Glutamatergic neuron (in vitro differentiated cells): Measurements from ENCODE around the gene BAIAP2L1. TPM values are rescaled to one million over a fixed set of nuclear protein-coding genes. Genes with fewer than 3 reads are reported as not detected.

Experiments
- DNase-seq: peaks from one replicate; pipeline ENCODE4 v3.0.0; 2022
- H3K27ac Mint-ChIP-seq: one replicate; pipeline ENCODE4 v1.8.0; 2020; ENCODE audit warnings: mild to moderate bottlenecking, mixed read lengths, inconsistent platforms; ENCODE audit not compliant: unreplicated experiment
- H3K27me3 Mint-ChIP-seq: one replicate; pipeline ENCODE4 v1.8.0; 2020; ENCODE audit warnings: mild to moderate bottlenecking, moderate library complexity, mixed read lengths, inconsistent platforms; ENCODE audit not compliant: unreplicated experiment
- H3K36me3 Mint-ChIP-seq: one replicate; pipeline ENCODE4 v1.8.0; 2020; ENCODE audit warnings: mild to moderate bottlenecking, mixed read lengths, inconsistent platforms; ENCODE audit not compliant: unreplicated experiment
- H3K4me1 Mint-ChIP-seq: one replicate; pipeline ENCODE4 v1.8.0; 2020; ENCODE audit warnings: mild to moderate bottlenecking, low read depth, mixed read lengths, inconsistent platforms; ENCODE audit not compliant: unreplicated experiment
- H3K4me3 Mint-ChIP-seq: one replicate; pipeline ENCODE4 v1.8.0; 2020; ENCODE audit warnings: mild to moderate bottlenecking, mixed read lengths, inconsistent platforms; ENCODE audit not compliant: unreplicated experiment
- H3K9me3 Mint-ChIP-seq: one replicate; pipeline ENCODE4 v1.8.0; 2020; ENCODE audit warnings: mild to moderate bottlenecking, moderate library complexity, mixed read lengths, inconsistent platforms; ENCODE audit not compliant: unreplicated experiment
- total RNA-seq: library from RNA; stranded (reverse); fragmentation: NEBNext Ultra II Directional; extraction: Animal tissue kit (Norgen Biotek cat#: 25700); gene quantifications from one replicate; pipeline ENCODE4 v1.2.1, GENCODE V29; 2021; ENCODE audit not compliant: unreplicated experiment
- TF ChIP-seq, protein P1 (sequence below): fragments of 200-600 bp; sonication (generic); IDR thresholded peaks from one replicate; pipeline ENCODE4 v1.5.0; 2021; ENCODE audit not compliant: partially characterized antibody, unreplicated experiment

The BAIAP2L1 gene
- total RNA-seq, 1 donor from 2014 or later = 0.66 TPM

DNA sequence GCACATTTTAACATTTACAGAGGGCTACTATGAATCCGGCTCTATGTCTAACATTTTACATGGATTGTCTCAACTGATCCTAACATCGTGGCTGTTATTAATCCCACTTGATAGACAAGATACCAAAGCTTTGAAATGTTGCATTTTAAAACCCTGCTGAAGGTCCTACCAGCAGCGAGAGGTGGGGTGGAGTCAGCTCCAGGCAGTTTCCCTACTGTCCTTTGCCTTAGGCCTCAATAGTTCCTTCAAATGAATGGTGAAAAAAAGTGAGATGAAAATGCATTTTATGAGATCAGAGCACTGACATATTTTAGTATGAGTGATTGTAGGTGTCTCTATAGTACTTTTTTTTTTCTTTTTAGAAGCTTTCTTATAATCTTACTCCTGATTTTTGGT is 26.6 kb downstream of the BAIAP2L1 start:
- no peak overlapping the region for H3K4me3 Mint-ChIP-seq
- DNase-seq = no peak
- TF ChIP-seq, protein P1, sequence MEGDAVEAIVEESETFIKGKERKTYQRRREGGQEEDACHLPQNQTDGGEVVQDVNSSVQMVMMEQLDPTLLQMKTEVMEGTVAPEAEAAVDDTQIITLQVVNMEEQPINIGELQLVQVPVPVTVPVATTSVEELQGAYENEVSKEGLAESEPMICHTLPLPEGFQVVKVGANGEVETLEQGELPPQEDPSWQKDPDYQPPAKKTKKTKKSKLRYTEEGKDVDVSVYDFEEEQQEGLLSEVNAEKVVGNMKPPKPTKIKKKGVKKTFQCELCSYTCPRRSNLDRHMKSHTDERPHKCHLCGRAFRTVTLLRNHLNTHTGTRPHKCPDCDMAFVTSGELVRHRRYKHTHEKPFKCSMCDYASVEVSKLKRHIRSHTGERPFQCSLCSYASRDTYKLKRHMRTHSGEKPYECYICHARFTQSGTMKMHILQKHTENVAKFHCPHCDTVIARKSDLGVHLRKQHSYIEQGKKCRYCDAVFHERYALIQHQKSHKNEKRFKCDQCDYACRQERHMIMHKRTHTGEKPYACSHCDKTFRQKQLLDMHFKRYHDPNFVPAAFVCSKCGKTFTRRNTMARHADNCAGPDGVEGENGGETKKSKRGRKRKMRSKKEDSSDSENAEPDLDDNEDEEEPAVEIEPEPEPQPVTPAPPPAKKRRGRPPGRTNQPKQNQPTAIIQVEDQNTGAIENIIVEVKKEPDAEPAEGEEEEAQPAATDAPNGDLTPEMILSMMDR = no peak
- H3K27me3 Mint-ChIP-seq = no peaks in the 10 kb centered on the region
- H3K9me3 Mint-ChIP-seq = peaks cover 4% of the 10 kb centered on the region
- H3K4me1 Mint-ChIP-seq = peaks cover 6% of the 10 kb centered on the region
- no peaks in the 10 kb centered on the region for H3K36me3 Mint-ChIP-seq
- H3K27ac Mint-ChIP-seq = no peak overlapping the region

DNA sequence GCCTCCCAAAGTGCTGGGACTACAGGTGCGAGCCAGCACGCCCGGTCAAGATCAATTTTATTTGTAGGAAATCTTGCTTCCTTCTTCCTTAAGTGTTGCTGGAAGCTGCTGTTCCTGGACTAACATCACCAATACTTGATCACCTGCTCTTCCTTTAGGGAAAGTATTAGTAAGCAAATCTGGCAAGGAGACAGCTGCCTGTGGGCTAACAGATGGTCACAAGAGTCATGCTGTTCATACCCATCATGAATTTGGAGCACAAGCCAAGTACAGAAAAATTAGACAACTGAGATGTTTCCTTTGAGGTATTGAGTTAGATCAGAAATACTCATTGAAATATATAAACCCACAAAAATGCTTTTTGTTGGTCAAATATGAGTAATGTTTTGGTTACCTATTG is 27.9 kb downstream of the BAIAP2L1 start:
- H3K27ac Mint-ChIP-seq = peak overlapping the region; percentile 43

DNA sequence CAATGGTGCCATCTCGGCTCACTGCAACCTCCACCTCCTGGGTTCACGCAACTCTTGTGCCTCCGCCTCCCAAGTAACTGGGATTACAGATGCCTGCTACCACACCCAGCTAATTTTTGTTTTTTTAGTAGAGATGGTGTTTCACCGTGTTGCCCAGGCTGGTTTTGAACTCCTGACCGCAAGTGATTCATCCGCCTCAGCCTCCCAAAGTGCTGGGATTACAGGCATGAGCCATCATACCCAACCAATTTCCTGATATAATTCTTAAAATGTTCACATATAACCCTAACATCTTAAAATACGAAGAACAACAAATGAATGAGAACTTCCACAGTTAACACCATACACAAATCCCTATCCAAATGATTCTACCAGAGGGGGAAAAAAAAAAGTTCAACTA is 31.2 kb downstream of the BAIAP2L1 start:
- Mint-ChIP-seq H3K9me3 (peaks cover 2% of the 10 kb centered on the region), H3K27ac (no peak overlapping the region), H3K4me1 (peaks cover 6% of the 10 kb centered on the region), H3K4me3 (no peak overlapping the region), H3K27me3 (peaks cover 1% of the 10 kb centered on the region), H3K36me3 (no peaks in the 10 kb centered on the region)
- TF ChIP-seq, protein P1 = no peak
- DNase-seq = no peak

More for the DNA sequence above, 27.9 kb downstream of the BAIAP2L1 start:
- TF ChIP-seq, protein P1 = no peak
- peaks cover 6% of the 10 kb centered on the region for H3K4me1 Mint-ChIP-seq
- no peaks in the 10 kb centered on the region for H3K27me3 Mint-ChIP-seq
- H3K4me3 Mint-ChIP-seq = no peak overlapping the region
- no peak for DNase-seq
- H3K36me3 Mint-ChIP-seq = no peaks in the 10 kb centered on the region
- peaks cover 4% of the 10 kb centered on the region for H3K9me3 Mint-ChIP-seq

DNA sequence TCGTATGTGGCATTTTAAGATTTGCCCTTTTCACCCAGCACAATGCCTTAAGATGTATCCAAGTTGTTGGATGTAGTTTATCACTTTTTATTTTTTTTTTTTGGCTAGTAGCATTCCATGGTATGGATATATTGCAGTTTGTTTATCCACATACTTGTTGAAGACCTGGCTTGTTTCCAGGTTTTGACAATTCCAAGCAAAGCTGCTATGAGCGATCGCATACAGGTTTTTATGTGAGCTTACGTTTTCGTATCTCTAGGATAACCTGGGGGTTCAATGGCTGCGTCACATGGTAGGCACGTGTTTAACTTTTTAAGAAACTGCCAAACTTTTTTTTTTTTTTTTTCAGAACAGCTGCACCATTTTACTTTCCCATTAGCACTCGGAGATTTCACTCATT is 32.2 kb downstream of the BAIAP2L1 start:
- DNase-seq = no peak
- Mint-ChIP-seq H3K27ac (no peak overlapping the region), H3K4me3 (no peak overlapping the region), H3K36me3 (no peaks in the 10 kb centered on the region), H3K9me3 (peaks cover 2% of the 10 kb centered on the region), H3K4me1 (peaks cover 6% of the 10 kb centered on the region), H3K27me3 (peaks cover 1% of the 10 kb centered on the region)
- TF ChIP-seq, protein P1 = no peak

DNA sequence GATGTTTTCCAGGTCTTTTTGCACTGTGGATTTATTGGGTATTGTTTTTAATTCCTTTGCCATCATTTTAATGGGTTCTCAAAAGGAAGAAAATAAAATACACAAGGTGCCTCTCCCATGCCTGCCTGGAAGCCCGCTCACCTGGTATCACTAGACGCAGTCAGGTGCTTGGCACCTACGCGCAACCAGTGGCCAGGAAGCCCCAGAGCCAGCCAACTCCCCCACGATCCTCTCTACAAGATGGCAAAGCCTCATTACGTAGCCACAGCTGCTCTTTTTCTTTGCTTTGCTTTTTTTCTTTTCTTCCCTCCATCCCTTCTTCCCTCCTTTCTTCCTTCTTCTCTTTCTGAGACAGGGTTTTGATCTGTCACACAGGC is 34.3 kb downstream of the BAIAP2L1 start:
- Mint-ChIP-seq H3K36me3 (no peaks in the 10 kb centered on the region), H3K4me1 (no peaks in the 10 kb centered on the region), H3K4me3 (no peak overlapping the region), H3K27me3 (peaks cover 1% of the 10 kb centered on the region), H3K9me3 (no peaks in the 10 kb centered on the region), H3K27ac (no peak overlapping the region)
- TF ChIP-seq, protein P1 = no peak
- no peak for DNase-seq
